HepG2 (cell line): ENCODE data around the gene DTX2. TPM values are rescaled to one million over a fixed set of nuclear protein-coding genes. Genes with fewer than 3 reads are reported as not detected.
A peak's percentile ranks its signal among the peaks of the same experiment; 100 is the strongest.
"Not testable (repeated sequence)": the region's sequence is repeated elsewhere in the genome, so short reads cannot be mapped to it uniquely, and the experiment has no call there.

Experiments
- ATAC-seq: fragments of 200-7000 bp; cut with Tn5 transposase; 3 replicates; pipeline ENCODE4 v1.9.1; 2020; ENCODE audit warnings: mild to moderate bottlenecking, moderate library complexity
- BruUV-seq: library from RNA; stranded (reverse); fragments of 400-500 nt; replicated peaks from 2 replicates; lab custom pipeline; 2021; lab: Mats Ljungman, UMichigan
- CTCF ChIA-PET: fragments of 300-600 bp; formaldehyde crosslinking; extraction: SDS; loops from one replicate; lab custom pipeline; 2021; ENCODE audit warnings: low total read pairs, inconsistent platforms, low intra/inter-chr PET ratio; lab: Yijun Ruan, JAX
- POLR2A ChIA-PET: fragments of 350-600 bp; sonication (Branson Sonifier 250); formaldehyde crosslinking; loops from one replicate; lab custom pipeline; 2020; ENCODE audit warnings: antibody characterized with exemption, inconsistent platforms; lab: Yijun Ruan, JAX
- DNase-seq: peaks from one replicate; pipeline ENCODE4 v3.0.0-alpha.2; 2015; ENCODE audit warnings: low spot score
- FAIRE-seq: peaks from 3 replicates; lab custom pipeline; 2011; peaks lifted over from hg19 to GRCh38; lab: Jason Lieb, UNC
- H2AFZ ChIP-seq: one replicate; pipeline ENCODE4 v1.6.1; 2011; ENCODE audit warnings: low read length, inconsistent platforms
- H3K27ac ChIP-seq: fragments of 300-600 bp; 3 replicates; pipeline ENCODE4 v1.8.0; 2011; ENCODE audit warnings: mixed run types, mild to moderate bottlenecking, mixed read lengths, low read length, inconsistent platforms; ENCODE audit not compliant: insufficient read depth; ENCODE audit errors: extremely low read length
- H3K27me3 ChIP-seq, 2 experiments: fragments of 200-600 bp in 1 of 2; 2 replicates in 1 of 2; 3 replicates in 1 of 2; pipeline versions ENCODE4 v1.6.0 to v1.8.0; 2011; ENCODE audit warnings: low read length in 2 of 2, mild to moderate bottlenecking in 2 of 2, moderate library complexity in 2 of 2, inconsistent platforms in 1 of 2; ENCODE audit not compliant: insufficient read depth in 2 of 2, control insufficient read depth in 1 of 2
- H3K36me3 ChIP-seq, 2 experiments: fragments of 200-600 bp in 1 of 2; replicated peaks in 1 of 2; 2 replicates in 1 of 2; 3 replicates in 1 of 2; pipeline versions ENCODE4 v1.5.1 to v1.8.0; 2011; ENCODE audit warnings: low read length in 2 of 2, inconsistent platforms in 1 of 2; ENCODE audit not compliant: insufficient read depth in 2 of 2, control insufficient read depth in 1 of 2
- H3K4me1 ChIP-seq: 2 replicates; pipeline ENCODE4 v1.5.1; 2012; ENCODE audit warnings: low read length, inconsistent platforms; ENCODE audit not compliant: insufficient read depth
- H3K4me2 ChIP-seq: 2 replicates; pipeline ENCODE4 v1.6.0; 2011; ENCODE audit warnings: low read depth, low read length, inconsistent platforms
- H3K4me3 ChIP-seq, 3 experiments: fragments of 200-600 bp in 1 of 3; sonication (generic), shearing (Covaris generic) in 1 of 3; replicated peaks in 1 of 3; 2 replicates each; pipeline ENCODE4 v1.5.1; 2011 to 2016; ENCODE audit warnings: low read length in 3 of 3, inconsistent platforms in 2 of 3, low read depth in 2 of 3, mild to moderate bottlenecking in 2 of 3, control low read depth in 1 of 3, mixed read lengths in 1 of 3; ENCODE audit not compliant: insufficient read depth in 1 of 3
- H3K79me2 ChIP-seq: one replicate; pipeline ENCODE4 v1.6.1; 2011; ENCODE audit warnings: low read length, inconsistent platforms; ENCODE audit not compliant: insufficient read depth
- H3K9ac ChIP-seq: 2 replicates; pipeline ENCODE4 v1.6.0; 2011; ENCODE audit warnings: mild to moderate bottlenecking, low read depth, low read length, inconsistent platforms; ENCODE audit not compliant: insufficient read depth
- H3K9me3 ChIP-seq: 2 replicates; pipeline ENCODE4 v1.5.1; 2012; ENCODE audit warnings: mild to moderate bottlenecking, low read length
- H4K20me1 ChIP-seq: 2 replicates; pipeline ENCODE4 v1.6.0; 2011; ENCODE audit warnings: inconsistent platforms, mild to moderate bottlenecking, low read length, moderate library complexity; ENCODE audit not compliant: insufficient read depth
- WGBS: methylation state at CpG from one replicate; pipeline ENCODE4 v1.1.6; 2017; ENCODE audit warnings: low lambda C conversion rate; 5-methylcytosine and 5-hydroxymethylcytosine counted together
- in situ Hi-C: cut with HindIII; loops from 2 replicates; pipeline ENCODE4 v1.10.0; 2017; ENCODE audit warnings: low pct_unique_long_range_greater_than_20kb; ENCODE audit not compliant: extremely low pct_ligation_motif_present
- intact Hi-C: fragments of 100-400 bp; cut with micrococcal nuclease; formaldehyde crosslinking; loops from one replicate; pipeline ENCODE4 v1.10.0; 2022; ENCODE audit not compliant: unreplicated experiment
- polyA plus RNA-seq, 8 experiments: library from polyadenylated mRNA; depleted of rRNA in 3 of 8; stranded (reverse) in 7 of 8; unstranded in 1 of 8; fragments of >200 nt; fragmentation: Illumina TruSeq in 4 of 8; extraction: Trizol in 4 of 8; gene quantifications; 2 replicates each; pipeline versions ENCODE4 v1.2.1 to v1.2.3, GENCODE V29; 2011 to 2016; ENCODE audit warnings: low read depth in 4 of 8, missing spikeins in 1 of 8, mixed read lengths in 1 of 8; ENCODE audit not compliant: insufficient read depth in 1 of 8
- total RNA-seq, 5 experiments: library from RNA; depleted of rRNA; stranded (reverse); fragments of >200 nt; fragmentation: Illumina TruSeq; extraction: Trizol; gene quantifications; 2 replicates each; pipeline ENCODE4 v1.2.3, GENCODE V29; 2016; ENCODE audit warnings: low read depth in 1 of 5

DTX2 gene
- total and polyA plus RNA-seq, 2 of the 13 experiments (the other 11 are each of a cell fraction or from before 2014, with no cell fraction given) = 5.5 to 6.2 TPM

GRCh38 chr7:76440404-76440803, 21.1 kb upstream of the DTX2 start:
- not testable (repeated sequence) for H3K27ac ChIP-seq

GRCh38 chr7:76441792-76442191, 19.7 kb upstream of the DTX2 start:
- FAIRE-seq (peak; percentile 90), ATAC-seq (peak; percentile 81)
- DNase-seq, H3K9ac ChIP-seq, H4K20me1 ChIP-seq, CTCF ChIA-PET, H3K27me3 ChIP-seq, intact Hi-C loops, H3K4me3 ChIP-seq, H3K4me1 ChIP-seq, BruUV-seq, H3K9me3 ChIP-seq, H3K79me2 ChIP-seq, POLR2A ChIA-PET, H3K36me3 ChIP-seq, in situ Hi-C loops, H3K4me2 ChIP-seq, H2AFZ ChIP-seq, H3K27ac ChIP-seq: not testable (repeated sequence)
- no CpG with 5 or more reads among the region's 10 CpGs for WGBS

More at GRCh38 chr7:76440404-76440803, 21.1 kb upstream of the DTX2 start:
- POLR2A ChIA-PET, H3K9ac ChIP-seq, BruUV-seq, DNase-seq, H4K20me1 ChIP-seq, H3K36me3 ChIP-seq, H3K9me3 ChIP-seq, FAIRE-seq, H3K27me3 ChIP-seq, H3K4me3 ChIP-seq, H3K4me2 ChIP-seq, H3K79me2 ChIP-seq, H3K4me1 ChIP-seq, ATAC-seq, H2AFZ ChIP-seq, CTCF ChIA-PET, in situ Hi-C loops, intact Hi-C loops: not testable (repeated sequence)
- WGBS = 33% methylated on average over 1 of the region's 4 CpGs

- FAIRE-seq, H3K9ac ChIP-seq: not testable (repeated sequence)
These were observed 18.7 kb upstream of the DTX2 start for GRCh38 chr7:76442664-76443446.

GRCh38 chr7:76443846-76444245, 17.7 kb upstream of the DTX2 start:
- DNase-seq, H3K4me2 ChIP-seq, POLR2A ChIA-PET, in situ Hi-C loops, H2AFZ ChIP-seq, BruUV-seq, intact Hi-C loops, H3K4me3 ChIP-seq, H3K27me3 ChIP-seq, ATAC-seq, H3K79me2 ChIP-seq, H4K20me1 ChIP-seq, H3K9me3 ChIP-seq, H3K4me1 ChIP-seq, FAIRE-seq, CTCF ChIA-PET, H3K9ac ChIP-seq, H3K27ac ChIP-seq, H3K36me3 ChIP-seq: not testable (repeated sequence)
- WGBS = 50% methylated on average over 11 of the region's 12 CpGs

More at GRCh38 chr7:76442664-76443446, 18.7 kb upstream of the DTX2 start:
- H3K4me2 ChIP-seq, H2AFZ ChIP-seq, H3K27me3 ChIP-seq, ATAC-seq, H3K36me3 ChIP-seq, H3K79me2 ChIP-seq, H3K27ac ChIP-seq, H3K4me1 ChIP-seq, BruUV-seq, CTCF ChIA-PET, H4K20me1 ChIP-seq, POLR2A ChIA-PET, DNase-seq, intact Hi-C loops, H3K4me3 ChIP-seq, in situ Hi-C loops, H3K9me3 ChIP-seq: not testable (repeated sequence)
- 87% methylated on average over 3 of the region's 5 CpGs for WGBS
